WTC11 (cell line): ENCODE measurements around the gene PDE1C. TPM values are rescaled to one million over a fixed set of nuclear protein-coding genes. Genes with fewer than 3 reads are reported as not detected.

Source experiments
- ATAC-seq: fragments of 200-7000 bp; cut with Tn5 transposase; 2 replicates; pipeline ENCODE4 v1.10.0; 2021; ENCODE audit warnings: mild to moderate bottlenecking, moderate library complexity
- CTCF ChIA-PET: fragments of 300-600 bp; sonication (Branson Sonifier 250); formaldehyde crosslinking; loops from one replicate; lab custom pipeline; 2021; ENCODE audit warnings: antibody characterized with exemption; lab: Charles Lee
- POLR2A ChIA-PET: fragments of 350-600 bp; sonication (Branson Sonifier 250); formaldehyde crosslinking; loops from one replicate; lab custom pipeline; 2021; ENCODE audit warnings: antibody characterized with exemption; lab: Charles Lee
- DNase-seq: peaks from one replicate; pipeline ENCODE4 v3.0.0; 2021; ENCODE audit warnings: low spot score
- H3K27ac Mint-ChIP-seq: 2 replicates; pipeline ENCODE4 v1.8.0; 2021; ENCODE audit warnings: mixed read lengths
- H3K27me3 Mint-ChIP-seq: 2 replicates; pipeline ENCODE4 v1.8.0; 2021; ENCODE audit warnings: low read depth, mild to moderate bottlenecking, moderate library complexity, mixed read lengths
- H3K36me3 Mint-ChIP-seq: 2 replicates; pipeline ENCODE4 v1.8.0; 2021; ENCODE audit warnings: mixed read lengths
- H3K4me1 Mint-ChIP-seq: 2 replicates; pipeline ENCODE4 v1.8.0; 2022; ENCODE audit warnings: mixed read lengths
- H3K4me3 Mint-ChIP-seq: 2 replicates; pipeline ENCODE4 v1.8.0; 2021; ENCODE audit warnings: mild to moderate bottlenecking, moderate library complexity, mixed read lengths
- H3K9me3 Mint-ChIP-seq: 2 replicates; pipeline ENCODE4 v1.8.0; 2021; ENCODE audit warnings: mixed read lengths
- ATF3 ChIP-seq: sonication (generic); formaldehyde crosslinking; conservative IDR thresholded peaks from 2 replicates; pipeline ENCODE4 v1.8.1; 2022; ENCODE audit warnings: mild to moderate bottlenecking, missing genetic modification reagents
- CREB1 ChIP-seq: sonication (generic); formaldehyde crosslinking; IDR thresholded peaks from 2 replicates; pipeline ENCODE4 v1.8.0; 2023; ENCODE audit warnings: mild to moderate bottlenecking, missing genetic modification reagents
- E2F1 ChIP-seq: sonication (generic); formaldehyde crosslinking; IDR thresholded peaks from 2 replicates; pipeline ENCODE4 v1.8.0; 2022; ENCODE audit warnings: mild to moderate bottlenecking, missing genetic modification reagents
- ERG ChIP-seq: fragments of 250-450 bp; sonication (Bioruptor Pico); IDR thresholded peaks from 2 replicates; pipeline ENCODE4 v1.8.0; 2021; ENCODE audit warnings: mild to moderate bottlenecking
- ETV6 ChIP-seq: sonication (generic); formaldehyde crosslinking; IDR thresholded peaks from 2 replicates; pipeline ENCODE4 v1.8.1; 2022; ENCODE audit warnings: mild to moderate bottlenecking, missing genetic modification reagents
- GRHL2 ChIP-seq: fragments of 250-450 bp; sonication (Bioruptor Pico); IDR thresholded peaks from 2 replicates; pipeline ENCODE4 v1.8.0; 2022; ENCODE audit warnings: mild to moderate bottlenecking, moderate library complexity; ENCODE audit not compliant: insufficient replicate concordance, severe bottlenecking
- GTF2I ChIP-seq: fragments of 250-450 bp; sonication (Bioruptor Pico); conservative IDR thresholded peaks from 2 replicates; pipeline ENCODE4 v1.4.0; 2021; ENCODE audit warnings: mild to moderate bottlenecking
- HMGA2 ChIP-seq: fragments of 250-450 bp; sonication (Bioruptor Pico); IDR thresholded peaks from 2 replicates; pipeline ENCODE4 v1.4.0; 2021; ENCODE audit warnings: mild to moderate bottlenecking, moderate library complexity
- MAX ChIP-seq: sonication (generic); formaldehyde crosslinking; IDR thresholded peaks from 2 replicates; pipeline ENCODE4 v1.8.0; 2022; ENCODE audit warnings: mild to moderate bottlenecking, missing genetic modification reagents
- MLX ChIP-seq: sonication (generic); formaldehyde crosslinking; IDR thresholded peaks from 2 replicates; pipeline ENCODE4 v1.8.1; 2023; ENCODE audit warnings: mild to moderate bottlenecking, missing genetic modification reagents, moderate library complexity
- MXD4 ChIP-seq: fragments of 250-450 bp; sonication (Bioruptor Pico); IDR thresholded peaks from 2 replicates; pipeline ENCODE4 v1.8.0; 2021; ENCODE audit warnings: mild to moderate bottlenecking, moderate library complexity, borderline replicate concordance
- NFYB ChIP-seq: sonication (generic); formaldehyde crosslinking; conservative IDR thresholded peaks from 2 replicates; pipeline ENCODE4 v1.8.0; 2022; ENCODE audit warnings: low read depth, missing genetic modification reagents
- NR3C1 ChIP-seq: sonication (generic); formaldehyde crosslinking; conservative IDR thresholded peaks from 2 replicates; pipeline ENCODE4 v1.8.1; 2023; ENCODE audit warnings: low read depth, mild to moderate bottlenecking, missing genetic modification reagents
- PREB ChIP-seq: sonication (generic); formaldehyde crosslinking; IDR thresholded peaks from 2 replicates; pipeline ENCODE4 v1.8.1; 2022; ENCODE audit warnings: mild to moderate bottlenecking, missing genetic modification reagents, moderate library complexity, borderline replicate concordance
- PRRX2 ChIP-seq: fragments of 250-450 bp; sonication (Bioruptor Pico); IDR thresholded peaks from 2 replicates; pipeline ENCODE4 v1.8.0; 2021; ENCODE audit warnings: mild to moderate bottlenecking
- RELA ChIP-seq: sonication (generic); formaldehyde crosslinking; IDR thresholded peaks from 2 replicates; pipeline ENCODE4 v1.8.1; 2022; ENCODE audit warnings: missing genetic modification reagents, mild to moderate bottlenecking, borderline replicate concordance
- RORB ChIP-seq: fragments of 250-450 bp; sonication (Bioruptor Pico); IDR thresholded peaks from 2 replicates; pipeline ENCODE4 v1.9.0; 2021; ENCODE audit warnings: mild to moderate bottlenecking
- SP1 ChIP-seq: sonication (generic); formaldehyde crosslinking; conservative IDR thresholded peaks from 2 replicates; pipeline ENCODE4 v1.8.1; 2022; ENCODE audit warnings: missing genetic modification reagents
- ZNF219 ChIP-seq: sonication (generic); formaldehyde crosslinking; IDR thresholded peaks from 2 replicates; pipeline ENCODE4 v1.8.0; 2023; ENCODE audit warnings: missing genetic modification reagents, mild to moderate bottlenecking, borderline replicate concordance
- ZNF317 ChIP-seq: sonication (generic); formaldehyde crosslinking; IDR thresholded peaks from 2 replicates; pipeline ENCODE4 v1.8.1; 2023; ENCODE audit warnings: low read depth, mild to moderate bottlenecking, moderate library complexity, missing genetic modification reagents, borderline replicate concordance
- ZNF416 ChIP-seq: fragments of 250-450 bp; sonication (Bioruptor Pico); IDR thresholded peaks from 2 replicates; pipeline ENCODE4 v1.9.0; 2021; ENCODE audit warnings: mild to moderate bottlenecking, inconsistent platforms
- ZNF423 ChIP-seq: fragments of 250-450 bp; sonication (Bioruptor Pico); IDR thresholded peaks from 2 replicates; pipeline ENCODE4 v2.1.2; 2022; ENCODE audit warnings: mild to moderate bottlenecking, moderate library complexity
- ZNF532 ChIP-seq: fragments of 250-450 bp; sonication (Bioruptor Pico); IDR thresholded peaks from 2 replicates; pipeline ENCODE4 v1.9.0; 2021; ENCODE audit warnings: mild to moderate bottlenecking, borderline replicate concordance
- ZNF671 ChIP-seq: fragments of 250-450 bp; sonication (Bioruptor Pico); IDR thresholded peaks from 2 replicates; pipeline ENCODE4 v1.8.0; 2021; ENCODE audit warnings: mild to moderate bottlenecking
- total RNA-seq: library from RNA; stranded (reverse); gene quantifications from 3 replicates; pipeline ENCODE4 v1.2.3, GENCODE V29; 2021

The PDE1C gene
- total RNA-seq, 1 experiment from 2014 or later, result 0.55 TPM

- CTCF ChIA-PET, result no interaction called here
- Mint-ChIP-seq H3K9me3 (no peaks in the 10 kb centered on the region), H3K27ac (no peak overlapping the region), H3K4me3 (no peak overlapping the region), H3K36me3 (no peaks in the 10 kb centered on the region), H3K4me1 (peaks cover 5% of the 10 kb centered on the region), H3K27me3 (peaks cover 59% of the 10 kb centered on the region)
- ATAC-seq, result no peak
- POLR2A ChIA-PET, result no interaction called here
- TF ChIP-seq ZNF532 (CRISPR knock-in tag) (no peak), PRRX2 (CRISPR knock-in tag) (no peak), GRHL2 (CRISPR knock-in tag) (no peak), ZNF671 (CRISPR knock-in tag) (no peak), HMGA2 (CRISPR knock-in tag) (no peak), RELA (CRISPR knock-in tag) (no peak), ZNF423 (CRISPR knock-in tag) (no peak), ETV6 (no peak), MXD4 (CRISPR knock-in tag) (no peak), ERG (CRISPR knock-in tag) (no peak), PREB (CRISPR knock-in tag) (no peak), ZNF416 (no peak), ZNF317 (CRISPR knock-in tag) (no peak), NFYB (CRISPR knock-in tag) (no peak)
- no peak for DNase-seq
These were observed 216.8 kb downstream of the PDE1C start for GRCh38 chr7:31853380-31853779.

- CTCF ChIA-PET, result no interaction called here
- Mint-ChIP-seq H3K9me3 (no peaks in the 10 kb centered on the region), H3K36me3 (no peaks in the 10 kb centered on the region), H3K4me3 (no peak overlapping the region), H3K27ac (no peak overlapping the region), H3K27me3 (peaks cover 50% of the 10 kb centered on the region), H3K4me1 (peaks cover 5% of the 10 kb centered on the region)
- ATAC-seq (no peak), DNase-seq (no peak)
- no peak for TF ChIP-seq ZNF416
- no peak for TF ChIP-seq E2F1 (CRISPR knock-in tag)
- TF ChIP-seq MLX (CRISPR knock-in tag), result no peak
- no peak for TF ChIP-seq RORB (CRISPR knock-in tag)
- no peak for TF ChIP-seq GTF2I (CRISPR knock-in tag)
- TF ChIP-seq ATF3 (CRISPR knock-in tag), result no peak
- no peak for TF ChIP-seq ERG (CRISPR knock-in tag)
- TF ChIP-seq MAX, result no peak
- TF ChIP-seq NR3C1 (CRISPR knock-in tag), result no peak
- no peak for TF ChIP-seq SP1
- no peak for TF ChIP-seq ZNF219
- no peak for TF ChIP-seq CREB1 (CRISPR knock-in tag)
- POLR2A ChIA-PET, result no interaction called here
These were observed 217.7 kb downstream of the PDE1C start for GRCh38 chr7:31852462-31852861.
